ENCODE measurements around the gene SPTLC2.
"Not testable (repeated sequence)": the region's sequence is repeated elsewhere in the genome, so short reads cannot be mapped to it uniquely, and the experiment has no call there.

SPTLC2 gene

DNA sequence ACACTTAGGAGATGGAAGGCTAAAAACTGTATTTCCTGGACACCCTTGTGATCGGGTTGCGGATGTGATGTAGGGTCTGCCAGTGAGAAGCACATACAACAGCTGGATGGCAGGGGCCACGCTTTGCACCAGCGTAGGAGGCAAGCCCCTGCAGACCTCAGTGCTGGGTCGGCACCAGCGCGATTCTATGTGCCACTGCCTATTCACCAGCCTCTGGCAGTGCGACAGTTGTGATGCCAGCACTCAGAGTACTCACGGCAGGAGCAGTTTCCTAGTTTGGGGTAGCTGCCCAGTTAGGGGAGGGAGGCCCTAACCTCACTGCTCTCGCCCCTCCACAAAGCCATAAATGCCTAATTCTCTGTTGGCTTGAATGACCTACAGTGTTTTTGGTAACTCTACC is 31.6 kb downstream of the SPTLC2 start:
- no peak for DNase-seq

DNA sequence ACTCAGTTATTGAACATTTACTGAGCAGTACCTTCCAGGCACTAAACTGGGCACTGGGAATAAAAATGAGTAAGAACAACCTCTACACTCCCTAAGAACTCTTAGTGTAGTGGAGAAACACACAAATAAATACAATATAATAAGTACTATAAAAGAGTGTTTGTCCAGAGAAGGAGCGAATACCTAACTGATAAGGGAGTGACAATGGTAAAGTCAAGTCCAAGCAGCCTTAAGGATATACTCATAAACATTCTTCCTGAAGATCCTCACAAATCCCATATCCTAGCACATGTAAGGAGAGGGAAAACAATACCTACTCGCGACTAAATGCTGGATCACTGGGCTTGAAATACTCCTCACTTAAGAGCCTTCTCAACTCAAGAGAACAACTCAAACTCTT is 32.8 kb downstream of the SPTLC2 start:
- DNase-seq: no peak

DNA sequence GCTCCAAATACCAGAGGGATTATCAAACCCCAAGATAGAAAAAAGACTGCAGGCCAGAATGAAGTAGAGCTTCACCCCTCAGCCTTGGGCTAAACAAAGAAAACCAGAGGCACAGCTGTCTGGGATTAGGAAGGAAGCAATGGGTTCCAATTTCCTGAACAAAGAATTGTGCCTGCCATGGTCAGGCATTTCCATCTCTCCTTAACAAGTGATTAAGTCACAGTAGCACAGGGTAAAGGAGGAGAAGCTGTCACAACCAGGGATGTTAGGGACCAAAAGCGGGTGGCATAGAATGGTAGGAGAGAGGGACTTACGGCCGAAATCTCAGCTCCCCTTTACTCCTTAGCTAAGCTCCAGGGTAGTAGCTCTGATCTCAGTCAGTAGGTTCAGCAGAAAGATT is 33.9 kb downstream of the SPTLC2 start:
- no peak for DNase-seq

DNA sequence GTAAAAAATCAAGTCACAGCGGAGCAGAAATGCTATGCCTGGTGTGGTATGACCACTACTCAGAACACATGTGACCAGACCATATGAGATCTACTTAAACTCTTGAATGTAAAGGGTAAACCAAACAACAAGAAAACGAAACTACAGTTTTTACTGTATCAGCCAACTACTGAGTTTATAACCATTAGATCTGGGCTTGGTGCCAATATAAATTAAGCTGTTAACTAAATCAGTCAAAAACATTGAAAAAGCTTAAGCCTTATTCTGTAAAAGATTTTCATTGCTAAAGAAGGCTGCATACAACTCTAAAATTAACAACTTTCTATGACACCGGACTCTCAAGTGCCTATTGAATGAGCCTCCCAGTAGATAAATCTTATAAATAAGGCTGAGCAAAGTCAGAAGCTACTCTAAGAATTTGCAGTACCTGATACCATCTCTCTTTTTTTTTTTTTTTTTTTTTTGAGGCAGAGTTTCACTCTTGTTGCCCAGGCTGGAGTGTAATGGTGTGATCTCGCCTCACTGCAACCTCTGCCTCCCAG is 35.4 kb downstream of the SPTLC2 start:
- DNase-seq: no peak

DNA sequence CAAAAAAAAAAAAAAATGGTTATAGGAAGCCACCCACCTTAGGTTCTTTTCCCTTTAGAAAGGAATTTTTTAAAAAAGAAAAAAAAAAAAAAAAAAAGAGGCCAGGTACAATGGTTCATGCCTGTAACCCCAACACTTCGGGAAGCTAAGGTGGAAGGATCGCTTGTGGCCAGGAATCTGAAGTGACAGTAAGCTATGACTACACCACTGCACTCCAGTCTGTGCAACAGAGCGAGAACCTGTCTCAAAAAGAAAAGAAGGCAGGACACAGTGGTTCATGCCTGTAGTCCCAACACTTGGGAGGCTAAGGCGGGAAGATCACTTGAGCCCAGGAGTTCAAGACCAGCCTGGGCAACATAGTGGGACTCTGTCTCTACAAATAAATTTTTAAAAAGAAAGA is 36.0 kb downstream of the SPTLC2 start:
- DNase-seq: no peak

DNA sequence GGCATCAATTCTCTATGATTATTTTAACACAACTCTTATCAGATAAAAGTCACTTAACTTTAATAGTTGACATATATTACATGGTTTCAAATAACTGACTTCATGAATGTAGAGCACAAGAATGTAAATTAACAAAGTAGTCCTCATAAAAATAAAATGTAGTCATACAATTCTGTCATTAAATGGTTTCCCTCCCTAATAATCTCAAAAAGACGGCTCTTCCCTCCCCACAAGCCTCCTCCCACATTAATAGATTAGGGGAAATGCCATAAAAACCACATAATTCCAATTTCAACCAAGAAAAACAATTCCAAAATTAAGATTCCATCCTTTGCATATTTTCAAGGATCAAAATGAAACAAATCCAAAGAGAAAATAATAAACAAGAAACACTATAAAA is 36.7 kb downstream of the SPTLC2 start:
- no peak for DNase-seq

DNA sequence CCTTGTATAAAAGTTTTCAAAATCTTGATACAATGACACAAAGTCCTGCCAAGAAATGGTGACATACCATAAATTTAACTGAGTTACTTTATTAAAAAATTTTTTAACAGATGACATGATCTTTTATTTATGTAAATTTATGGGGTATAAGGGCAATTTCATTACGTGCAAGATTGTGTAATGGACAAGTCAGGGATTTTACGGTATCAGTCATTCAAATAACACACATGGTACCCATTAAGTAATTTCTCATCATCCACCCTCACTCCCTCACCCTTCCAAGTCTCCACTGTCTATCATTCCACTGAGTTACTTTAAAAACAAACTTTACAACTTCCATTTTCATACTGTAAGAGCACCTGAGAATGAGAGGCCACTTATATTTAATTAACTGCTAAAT is 37.4 kb downstream of the SPTLC2 start:
- DNase-seq: no peak

DNA sequence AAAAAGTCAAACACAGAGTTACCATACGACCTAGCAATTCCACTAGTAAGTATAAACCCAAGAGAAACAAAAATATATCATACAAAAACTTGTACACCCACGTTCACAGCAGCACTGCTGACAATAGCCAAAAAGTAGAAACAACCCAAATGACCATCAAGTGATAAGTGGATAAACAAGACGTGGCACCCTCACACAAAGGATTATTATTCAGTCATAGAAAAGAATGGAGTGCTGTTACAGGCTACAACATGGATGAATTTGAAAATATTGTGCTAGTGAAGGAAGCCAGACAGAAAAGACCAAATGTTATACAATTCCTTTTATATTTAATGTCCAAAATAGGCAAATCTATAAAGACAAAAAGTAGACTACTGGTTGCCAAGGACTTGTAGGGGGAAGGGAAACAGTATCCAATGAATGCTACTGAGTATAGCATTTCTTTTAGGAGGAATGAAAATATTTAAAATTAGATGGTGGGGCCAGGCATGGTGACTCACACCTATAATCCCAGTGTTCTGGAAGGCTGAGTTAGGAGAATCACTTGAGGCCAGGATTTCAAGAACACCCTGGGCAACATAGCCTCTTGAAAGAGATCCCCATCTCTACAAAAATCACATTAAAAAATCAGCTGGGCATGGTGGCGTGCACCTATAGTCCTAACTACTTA is 41.9 kb downstream of the SPTLC2 start:
- no peak for DNase-seq

DNA sequence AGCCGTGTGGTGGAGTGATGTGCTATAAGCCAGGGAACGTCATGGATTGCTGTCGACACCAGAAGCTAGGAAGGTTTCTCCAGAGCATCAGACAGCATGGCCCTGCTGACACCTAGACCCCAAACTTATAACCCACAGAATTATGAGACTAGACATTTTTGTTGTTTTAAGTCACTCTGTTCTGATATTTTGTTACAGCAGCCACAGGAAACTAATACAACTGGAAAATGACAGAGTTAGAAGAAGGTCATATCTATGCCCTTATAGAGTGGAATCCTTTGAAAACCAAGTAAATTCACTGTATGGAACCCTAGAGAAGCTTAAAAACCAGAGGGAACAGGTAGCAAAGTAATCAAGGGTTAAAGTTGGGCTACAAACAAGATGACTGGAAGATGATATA is 42.5 kb downstream of the SPTLC2 start:
- DNase-seq: no peak

DNA sequence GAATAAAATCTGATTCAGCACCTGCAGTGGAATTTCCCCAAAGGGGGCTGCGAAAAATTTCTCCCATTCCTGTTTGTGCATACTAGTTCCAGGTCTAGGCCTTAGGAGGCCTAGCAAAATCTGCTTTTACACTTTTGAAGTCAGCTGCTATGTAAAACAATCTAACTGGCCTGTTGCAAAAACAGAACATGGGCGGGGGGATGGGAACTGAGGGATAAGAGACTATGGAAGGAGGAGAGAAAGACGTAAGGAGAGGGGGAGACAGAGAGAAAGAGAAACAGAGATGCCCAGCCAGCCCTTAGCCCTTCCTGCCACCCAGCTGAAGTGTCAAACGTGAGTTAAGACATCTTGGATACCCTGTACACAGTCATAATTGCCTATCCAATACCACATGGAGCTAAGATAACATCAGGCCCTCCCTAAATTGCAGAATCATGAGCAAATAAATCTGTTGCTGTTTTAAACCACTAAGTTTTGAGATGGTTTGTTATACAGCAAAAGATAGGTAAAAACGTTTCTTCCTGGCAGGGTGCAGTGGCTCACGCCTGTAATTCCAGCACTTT is 45.6 kb downstream of the SPTLC2 start:
- no peak for DNase-seq

DNA sequence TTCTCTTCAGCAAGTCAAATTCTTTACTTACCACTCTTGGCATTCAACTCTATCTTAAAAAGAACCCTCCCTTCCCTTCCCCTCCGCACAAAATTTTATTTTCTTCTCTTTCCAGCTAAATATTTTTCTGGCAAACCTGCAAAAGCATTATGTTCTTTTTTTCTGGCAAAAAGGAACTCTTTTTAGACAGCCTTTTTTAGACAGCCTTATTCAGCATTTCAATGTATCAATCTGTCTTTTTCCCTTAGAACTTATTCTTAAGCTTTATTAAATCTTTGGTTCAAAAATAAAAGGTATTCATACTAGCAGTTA is 50.5 kb downstream of the SPTLC2 start:
- no peak for DNase-seq

DNA sequence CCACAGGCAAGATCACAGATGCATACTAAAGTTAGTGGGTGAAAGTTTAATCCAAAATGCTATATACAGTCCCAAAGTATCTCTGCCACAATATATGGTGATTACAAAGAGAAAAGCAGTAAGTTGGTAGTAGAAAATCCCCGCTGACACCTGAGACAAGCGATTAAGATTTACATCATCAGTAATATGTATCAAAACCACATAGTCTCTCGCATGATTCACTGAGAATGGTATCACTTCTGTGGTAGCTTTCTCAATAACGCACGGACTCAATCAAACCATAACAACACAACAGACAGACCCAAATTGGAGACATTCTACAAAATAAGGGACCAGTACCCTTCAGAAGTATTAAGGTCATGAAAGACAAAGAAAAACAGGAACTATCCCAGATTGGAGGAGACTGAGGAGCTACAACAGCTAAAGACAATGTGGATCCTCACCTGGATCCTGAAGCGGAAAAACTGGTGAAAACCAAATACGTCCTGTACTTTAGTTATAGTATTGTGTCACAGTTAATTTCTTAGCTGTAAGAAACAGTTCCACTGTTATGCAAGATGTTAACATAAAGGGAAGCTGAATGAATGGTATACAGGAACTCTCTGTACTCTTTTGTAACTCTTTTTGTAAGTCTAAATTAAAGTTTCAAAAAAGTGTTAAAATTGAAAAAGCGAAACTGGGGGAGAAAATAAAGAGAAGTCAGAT is 51.0 kb downstream of the SPTLC2 start:
- no peak for DNase-seq

DNA sequence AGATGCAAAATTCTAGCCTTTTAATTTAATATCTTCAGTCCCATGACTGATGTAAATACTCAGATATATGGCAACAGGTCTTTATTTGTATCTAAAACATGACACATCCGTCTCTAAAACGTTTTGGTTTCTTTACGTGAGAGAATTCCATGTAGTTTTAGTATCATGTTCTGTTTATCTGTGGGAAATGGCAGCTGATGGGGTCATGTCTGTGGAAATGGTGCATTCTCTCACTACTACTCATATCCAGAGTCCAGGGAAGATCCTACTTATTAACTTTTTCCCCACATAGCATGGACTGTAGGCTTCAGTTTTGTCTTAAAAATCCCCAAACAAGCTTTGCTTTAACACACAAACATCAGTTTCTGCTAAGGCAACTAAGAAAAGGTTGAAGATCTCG is 53.8 kb downstream of the SPTLC2 start:
- no peak for DNase-seq

DNA sequence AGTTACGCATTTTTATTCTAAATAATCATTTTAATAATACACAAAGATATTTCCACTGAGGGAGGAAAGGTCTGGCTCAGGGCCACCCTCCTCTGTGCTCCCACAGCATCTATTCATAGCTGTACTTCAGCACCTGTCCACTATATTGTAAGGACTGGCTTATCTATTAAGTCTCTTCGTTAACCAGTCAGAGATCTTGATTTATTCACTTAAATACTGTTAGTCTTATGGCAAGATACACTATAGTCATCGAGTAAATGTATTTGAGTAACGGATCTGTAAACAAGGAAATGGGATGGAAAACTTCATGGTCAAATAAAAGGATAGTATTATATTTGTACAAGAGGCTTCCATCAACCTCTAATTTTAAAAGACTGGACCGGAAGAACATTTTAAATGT is 54.6 kb downstream of the SPTLC2 start:
- DNase-seq: no peak

DNA sequence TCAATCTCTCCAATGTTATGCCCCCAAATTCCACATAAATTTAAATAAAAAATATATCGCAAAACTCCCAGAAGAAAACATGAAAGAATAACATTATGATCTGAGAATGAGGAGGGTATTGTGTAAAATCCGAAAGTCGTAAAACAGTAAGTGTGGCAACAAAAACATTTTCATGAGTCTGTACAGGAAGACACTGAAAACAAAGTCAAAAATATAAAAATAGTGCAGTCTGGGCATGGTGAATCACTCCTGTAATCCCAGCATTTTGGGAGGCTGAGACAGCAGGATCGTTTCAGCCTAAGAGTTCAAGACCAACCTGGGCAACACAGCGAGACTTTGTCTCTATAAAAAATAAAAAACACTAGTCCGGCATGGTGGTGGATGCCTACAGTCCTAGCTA is 57.1 kb downstream of the SPTLC2 start:
- no peak for DNase-seq

DNA sequence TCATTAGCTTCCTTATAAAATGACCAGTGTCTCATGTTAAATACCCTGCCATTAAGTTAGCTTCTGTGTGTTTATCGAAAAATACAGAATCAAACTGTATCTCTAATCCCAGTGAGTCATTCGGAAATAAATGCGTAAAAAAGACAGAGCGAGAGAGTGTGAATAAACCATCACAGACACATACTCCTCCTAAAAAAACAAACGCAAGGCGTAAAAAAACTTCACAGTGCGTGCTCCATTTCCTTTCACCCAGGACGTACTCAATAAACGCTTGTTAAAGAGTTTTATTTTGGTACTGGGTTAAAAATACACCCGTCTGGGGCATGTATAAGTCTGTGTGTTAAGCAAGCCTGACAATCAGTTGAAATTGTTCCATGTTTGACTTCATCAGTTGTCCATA is 59.0 kb downstream of the SPTLC2 start:
- DNase-seq: no peak

DNA sequence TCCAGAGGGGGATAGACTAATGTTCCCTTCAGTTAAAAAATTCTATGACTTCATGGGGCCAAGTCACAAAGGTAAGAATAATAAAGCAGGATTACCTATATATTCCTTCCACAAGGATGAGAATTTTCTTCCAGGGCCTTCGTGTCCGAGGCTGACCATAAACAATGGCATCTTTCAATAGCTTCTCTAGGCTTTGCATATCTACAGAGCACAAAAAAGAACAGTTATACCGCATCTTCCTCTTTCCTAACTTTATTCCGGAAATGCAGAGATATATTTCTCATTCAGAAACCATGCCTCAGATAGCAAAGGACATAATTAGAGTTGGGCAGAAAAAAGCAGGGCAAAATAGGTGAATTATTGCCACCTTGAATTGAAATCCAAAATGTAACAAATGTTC is 59.5 kb downstream of the SPTLC2 start:
- no peak for DNase-seq

DNA sequence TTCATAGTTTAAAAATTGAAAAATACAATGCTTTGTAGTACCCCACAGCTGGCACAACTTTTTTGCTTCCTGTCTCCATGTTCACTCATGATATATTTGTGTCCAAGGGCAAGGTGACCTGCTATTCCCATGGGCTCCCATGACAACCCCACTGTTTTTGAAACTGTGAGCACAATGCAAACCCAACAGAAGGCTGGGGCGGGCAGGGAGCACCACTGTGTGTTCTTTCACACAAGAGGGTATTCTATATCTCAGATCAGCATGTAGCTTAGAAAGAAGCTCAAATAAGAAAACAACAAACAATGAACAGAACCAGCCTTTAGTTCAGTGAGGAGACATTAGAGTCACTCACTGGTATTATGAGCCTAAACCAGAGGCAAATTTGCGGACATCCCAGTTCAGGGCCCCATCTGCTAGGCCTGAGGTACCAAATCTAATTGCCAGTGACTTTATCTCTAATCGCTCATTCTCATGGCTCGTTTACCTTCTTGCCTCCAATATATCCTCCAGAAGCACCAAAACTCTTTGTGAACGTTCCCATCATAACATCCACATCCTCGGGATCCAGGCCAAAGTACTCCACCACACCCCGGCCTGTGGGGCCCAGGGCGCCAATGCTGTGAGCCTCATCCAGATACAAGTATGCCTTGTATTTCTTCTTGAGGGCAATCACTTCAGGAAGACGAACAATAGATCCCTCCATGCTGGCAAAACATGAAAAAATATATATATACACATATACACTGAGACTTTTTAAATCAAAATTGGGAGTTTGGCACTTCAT is 61.4 kb downstream of the SPTLC2 start:
- no peak for DNase-seq

DNA sequence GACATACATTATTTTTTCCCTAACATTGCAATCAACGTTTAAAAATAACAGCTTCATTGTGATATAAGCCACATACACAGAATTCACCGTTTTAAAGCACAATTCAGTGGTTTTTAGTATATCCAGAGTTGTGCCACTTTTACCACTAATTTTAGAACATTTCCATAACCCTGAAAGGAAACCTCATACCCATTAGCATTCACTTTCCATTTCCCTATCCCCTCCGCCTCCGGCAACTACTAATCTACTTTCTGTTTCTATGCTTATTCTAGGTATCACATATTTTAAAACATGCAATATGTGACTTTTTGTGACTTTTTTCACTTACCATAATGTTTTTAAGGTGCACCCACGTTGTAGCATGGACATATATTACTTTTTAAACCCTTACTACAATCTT is 62.2 kb downstream of the SPTLC2 start:
- DNase-seq: no peak

DNA sequence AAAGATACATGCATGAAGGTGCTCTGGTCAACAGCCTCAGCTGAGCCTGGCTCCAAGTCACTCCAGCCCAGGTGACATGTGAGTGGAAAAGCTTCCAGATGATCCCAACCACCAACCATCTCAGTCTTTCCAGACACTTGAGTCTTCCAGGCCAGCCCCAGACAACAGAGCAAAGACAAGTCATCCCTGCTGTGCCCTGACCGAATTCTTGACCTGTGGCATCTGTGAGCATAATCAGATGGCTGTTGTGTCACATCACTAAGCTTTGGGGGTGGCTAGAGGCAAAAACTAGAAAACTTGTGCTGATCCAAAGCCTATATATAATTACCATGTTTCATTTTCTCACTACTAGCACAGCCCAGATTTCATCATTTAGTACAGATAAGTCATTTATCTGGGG is 67.0 kb downstream of the SPTLC2 start:
- no peak for DNase-seq

DNA sequence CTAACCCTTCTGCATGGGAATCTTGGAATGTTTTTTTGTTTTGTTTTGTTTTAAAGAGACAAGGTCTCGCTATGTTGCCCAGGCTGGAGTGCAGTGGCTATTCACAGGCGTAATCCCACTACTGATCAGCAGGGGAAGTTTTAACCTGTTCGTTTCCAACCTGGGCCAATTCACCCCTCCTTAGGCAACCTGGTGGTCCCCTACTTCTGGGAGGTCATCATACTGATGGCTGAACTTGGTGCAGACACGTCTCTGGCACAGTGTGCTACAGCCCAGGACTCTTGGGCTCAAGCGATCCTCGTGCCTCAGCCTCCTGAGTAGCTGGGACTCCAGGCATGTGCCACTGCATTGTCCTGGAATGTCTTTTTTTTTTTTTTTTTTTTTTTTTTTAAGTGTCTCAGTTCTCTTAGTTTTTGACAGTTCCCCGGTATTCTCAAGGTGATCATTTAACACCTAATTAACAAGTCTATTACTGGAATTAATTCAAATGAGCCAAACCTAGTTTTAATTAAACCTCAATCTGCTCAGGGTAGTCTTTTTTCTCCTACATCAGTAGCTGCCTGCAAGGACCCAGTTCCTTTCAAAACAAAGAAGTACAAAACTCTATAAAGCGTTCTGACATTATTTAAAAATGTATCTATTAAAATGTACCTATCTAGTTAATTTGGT is 68.8 kb downstream of the SPTLC2 start:
- DNase-seq: no peak

DNA sequence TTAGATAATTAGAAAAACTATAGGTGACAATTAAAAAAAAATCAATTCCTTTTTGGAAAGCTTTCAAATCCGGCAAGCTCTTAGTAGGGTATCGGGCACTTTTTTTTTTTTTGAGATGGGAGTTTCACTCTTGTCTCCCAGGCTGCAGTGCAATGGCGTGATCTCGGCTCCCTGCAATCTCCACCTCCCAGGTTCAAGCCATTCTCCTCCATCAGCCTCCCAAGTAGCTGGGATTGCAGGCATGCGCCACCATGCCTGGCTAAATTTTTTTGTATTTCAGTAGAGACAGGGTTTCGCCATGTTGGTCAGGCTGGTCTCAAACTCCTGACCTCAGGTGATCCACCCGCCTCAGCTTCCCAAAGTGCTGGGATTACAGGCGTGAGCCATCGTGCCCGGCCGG is 71.3 kb downstream of the SPTLC2 start:
- DNase-seq: not testable (repeated sequence)

DNA sequence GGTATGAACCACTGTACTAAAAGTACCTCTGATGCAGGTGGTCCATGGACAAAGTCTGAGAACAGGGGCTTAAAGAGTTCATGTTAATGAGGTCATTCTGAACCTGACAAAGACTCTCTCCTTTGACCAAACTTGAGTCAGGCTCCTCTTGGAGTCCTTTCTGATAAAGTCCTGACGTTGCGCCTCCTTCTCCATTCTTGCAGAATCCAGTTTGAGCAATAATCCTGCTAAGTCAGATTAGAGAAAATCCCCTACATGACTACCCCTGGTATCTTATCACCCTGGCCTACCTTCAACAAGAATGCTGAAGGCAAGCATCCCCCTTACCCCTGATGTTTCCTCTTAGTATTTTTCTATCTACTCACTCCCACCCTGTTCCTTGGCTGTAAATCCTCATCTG is 71.9 kb downstream of the SPTLC2 start:
- DNase-seq: no peak
